GM12801 (cell line): ENCODE results near the gene KCNB1.

Experiments used
- TF ChIP-seq, protein P1 (sequence below): IDR thresholded peaks from one replicate; pipeline ENCODE4 v1.5.1; 2011; ENCODE audit warnings: control low read depth; ENCODE audit not compliant: insufficient read length; ENCODE audit errors: extremely low read depth

Gene KCNB1

DNA sequence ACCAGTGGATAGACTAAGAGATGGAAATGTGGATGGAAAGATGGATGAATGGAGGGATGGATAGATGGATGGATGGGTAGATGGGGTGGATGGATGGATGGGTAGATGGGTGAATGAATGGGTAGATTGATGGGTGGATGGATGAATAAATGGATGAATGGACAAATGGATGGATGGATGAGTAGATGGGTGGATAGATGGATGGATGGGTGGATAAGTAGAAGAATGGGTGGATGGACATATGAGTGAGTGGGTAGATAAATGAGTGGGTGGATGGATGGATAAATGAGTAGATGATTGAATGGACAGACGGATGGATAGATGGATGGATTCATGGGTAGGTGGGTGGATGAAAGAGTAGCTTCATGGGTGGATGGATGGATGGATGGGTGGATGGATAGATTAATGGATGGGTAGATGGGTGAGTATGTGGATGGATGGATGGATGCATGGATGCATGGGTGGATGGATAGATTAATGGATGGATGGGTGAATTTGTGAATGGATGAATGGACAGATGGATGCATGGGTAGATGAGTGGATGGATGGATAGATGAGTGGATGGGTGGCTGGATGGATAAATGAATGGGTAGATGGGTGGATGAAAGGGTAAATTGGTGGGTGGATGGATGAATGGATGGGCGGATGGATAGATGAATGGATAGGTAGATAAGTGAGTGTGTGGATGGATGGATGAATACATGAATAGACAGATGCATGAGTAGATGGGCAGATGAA is 29.5 kb upstream of the KCNB1 start:
- TF ChIP-seq, protein P1, sequence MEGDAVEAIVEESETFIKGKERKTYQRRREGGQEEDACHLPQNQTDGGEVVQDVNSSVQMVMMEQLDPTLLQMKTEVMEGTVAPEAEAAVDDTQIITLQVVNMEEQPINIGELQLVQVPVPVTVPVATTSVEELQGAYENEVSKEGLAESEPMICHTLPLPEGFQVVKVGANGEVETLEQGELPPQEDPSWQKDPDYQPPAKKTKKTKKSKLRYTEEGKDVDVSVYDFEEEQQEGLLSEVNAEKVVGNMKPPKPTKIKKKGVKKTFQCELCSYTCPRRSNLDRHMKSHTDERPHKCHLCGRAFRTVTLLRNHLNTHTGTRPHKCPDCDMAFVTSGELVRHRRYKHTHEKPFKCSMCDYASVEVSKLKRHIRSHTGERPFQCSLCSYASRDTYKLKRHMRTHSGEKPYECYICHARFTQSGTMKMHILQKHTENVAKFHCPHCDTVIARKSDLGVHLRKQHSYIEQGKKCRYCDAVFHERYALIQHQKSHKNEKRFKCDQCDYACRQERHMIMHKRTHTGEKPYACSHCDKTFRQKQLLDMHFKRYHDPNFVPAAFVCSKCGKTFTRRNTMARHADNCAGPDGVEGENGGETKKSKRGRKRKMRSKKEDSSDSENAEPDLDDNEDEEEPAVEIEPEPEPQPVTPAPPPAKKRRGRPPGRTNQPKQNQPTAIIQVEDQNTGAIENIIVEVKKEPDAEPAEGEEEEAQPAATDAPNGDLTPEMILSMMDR = no peak

GRCh38 chr20:49510562-49511122 is 28.2 kb upstream of the KCNB1 start:
- TF ChIP-seq, protein P1 = no peak

- TF ChIP-seq, protein P1 = no peak
Observed at GRCh38 chr20:49508435-49509199, 26.1 kb upstream of the KCNB1 start.

DNA sequence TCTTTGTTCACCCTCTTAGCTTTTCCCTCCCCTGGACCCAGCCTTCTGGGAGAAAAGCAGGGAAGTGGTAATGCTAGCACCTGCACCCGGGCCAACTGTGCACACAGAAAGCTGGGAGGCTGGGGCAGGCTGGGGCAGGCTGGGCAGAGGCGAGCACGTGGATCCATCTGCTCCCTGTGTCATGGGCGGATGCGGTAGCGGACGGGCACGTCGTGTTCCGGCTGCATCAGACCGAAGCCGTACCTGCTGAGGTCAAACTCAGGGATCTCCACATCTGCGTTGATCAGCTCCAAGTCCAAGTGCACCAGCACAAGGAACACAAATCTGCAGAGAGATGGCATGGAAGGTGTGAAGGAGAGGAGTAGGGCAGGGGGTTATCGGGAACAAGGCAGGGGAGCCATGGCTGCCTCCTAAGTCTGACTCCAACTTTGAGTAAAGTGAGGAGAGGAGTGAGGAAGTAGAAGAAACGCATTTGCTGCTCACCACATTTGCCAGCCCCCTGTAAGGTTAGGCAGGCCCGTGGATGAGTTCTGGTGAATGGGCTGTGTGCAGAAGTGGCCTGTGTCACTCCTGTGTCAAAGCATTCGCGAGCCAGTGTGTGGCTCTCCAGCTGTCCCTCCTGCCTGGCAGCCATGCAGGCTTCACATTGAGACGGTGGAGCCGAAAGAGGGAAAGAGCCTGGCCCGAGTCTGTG is 25.4 kb upstream of the KCNB1 start:
- TF ChIP-seq, protein P1 = no peak

- TF ChIP-seq, protein P1 = no peak
Observed at GRCh38 chr20:49505518-49505917, 23.1 kb upstream of the KCNB1 start.

DNA sequence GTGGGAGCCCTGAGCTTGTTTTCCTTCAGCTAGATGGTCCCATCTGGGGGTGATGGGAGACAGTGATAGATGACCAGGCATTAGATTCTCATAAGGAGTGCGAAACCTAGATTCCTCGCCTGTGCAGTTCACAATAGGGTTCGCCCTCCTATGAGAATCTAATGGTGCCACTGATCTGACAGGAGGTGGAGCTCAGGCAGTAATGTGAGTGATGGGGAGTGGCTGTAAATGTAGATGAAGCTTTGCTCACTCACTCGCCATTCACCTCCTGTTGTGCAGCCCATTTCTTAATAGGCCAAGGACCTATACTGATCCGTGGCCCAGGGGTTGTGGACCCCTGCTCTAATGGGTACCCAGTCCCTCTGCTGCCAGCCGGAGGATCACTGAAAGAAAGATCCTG is 20.7 kb upstream of the KCNB1 start:
- TF ChIP-seq, protein P1 = no peak

GRCh38 chr20:49501917-49502316 is 19.4 kb upstream of the KCNB1 start:
- TF ChIP-seq, protein P1 = no peak
